ENCODE results near the gene MT1HL1.

DNA sequence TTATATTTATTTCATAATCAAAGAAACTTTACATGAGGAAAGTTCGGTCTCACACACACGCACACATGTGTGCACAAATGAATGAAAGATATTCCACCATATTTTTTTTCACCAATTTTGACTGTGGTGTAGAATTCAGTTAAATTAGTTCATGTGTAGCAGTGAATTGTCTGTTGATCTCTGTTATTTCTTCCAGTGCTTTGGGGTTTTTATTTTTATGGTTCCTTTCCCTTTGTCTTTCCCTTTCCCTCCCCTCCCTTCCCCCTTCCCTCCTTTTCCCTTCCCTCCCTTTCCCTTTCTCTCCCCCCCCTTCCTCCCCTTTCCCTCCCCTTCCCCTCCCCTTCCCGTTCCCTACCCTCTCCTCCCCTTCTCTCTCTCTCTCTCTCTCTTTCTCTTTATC, 46.7 kb upstream of the MT1HL1 start:
- TF ChIP-seq, protein P1, sequence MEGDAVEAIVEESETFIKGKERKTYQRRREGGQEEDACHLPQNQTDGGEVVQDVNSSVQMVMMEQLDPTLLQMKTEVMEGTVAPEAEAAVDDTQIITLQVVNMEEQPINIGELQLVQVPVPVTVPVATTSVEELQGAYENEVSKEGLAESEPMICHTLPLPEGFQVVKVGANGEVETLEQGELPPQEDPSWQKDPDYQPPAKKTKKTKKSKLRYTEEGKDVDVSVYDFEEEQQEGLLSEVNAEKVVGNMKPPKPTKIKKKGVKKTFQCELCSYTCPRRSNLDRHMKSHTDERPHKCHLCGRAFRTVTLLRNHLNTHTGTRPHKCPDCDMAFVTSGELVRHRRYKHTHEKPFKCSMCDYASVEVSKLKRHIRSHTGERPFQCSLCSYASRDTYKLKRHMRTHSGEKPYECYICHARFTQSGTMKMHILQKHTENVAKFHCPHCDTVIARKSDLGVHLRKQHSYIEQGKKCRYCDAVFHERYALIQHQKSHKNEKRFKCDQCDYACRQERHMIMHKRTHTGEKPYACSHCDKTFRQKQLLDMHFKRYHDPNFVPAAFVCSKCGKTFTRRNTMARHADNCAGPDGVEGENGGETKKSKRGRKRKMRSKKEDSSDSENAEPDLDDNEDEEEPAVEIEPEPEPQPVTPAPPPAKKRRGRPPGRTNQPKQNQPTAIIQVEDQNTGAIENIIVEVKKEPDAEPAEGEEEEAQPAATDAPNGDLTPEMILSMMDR (IDR thresholded peaks at IDR 0.05 in 2 of 3, conservative IDR thresholded peaks at IDR 0.05 in 1 of 3; ENCODE audit: borderline replicate concordance in 1 of 3, insufficient read depth in 1 of 3, low read depth in 2 of 3, low read length in 2 of 3) = no peak
- TF ChIP-seq TCF7L2 (IDR thresholded peaks at IDR 0.05; ENCODE audit: borderline replicate concordance, extremely low read depth, insufficient read depth, insufficient read length) = no peak
- no peak for TF ChIP-seq POLR2A (IDR thresholded peaks at IDR 0.05; ENCODE audit: borderline replicate concordance, extremely low read depth, insufficient read depth, insufficient read length)
- TF ChIP-seq, protein P2, sequence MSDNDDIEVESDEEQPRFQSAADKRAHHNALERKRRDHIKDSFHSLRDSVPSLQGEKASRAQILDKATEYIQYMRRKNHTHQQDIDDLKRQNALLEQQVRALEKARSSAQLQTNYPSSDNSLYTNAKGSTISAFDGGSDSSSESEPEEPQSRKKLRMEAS (IDR thresholded peaks at IDR 0.05) = no peak
- TF ChIP-seq EZH2 (IDR thresholded peaks at IDR 0.05) = no peak
